ENCODE measurements around the gene TRDMT1.

GRCh38 chr10:17145239-17145638 lies 56.2 kb downstream of the TRDMT1 start:
- no peak for TF ChIP-seq CTCF (IDR thresholded peaks at IDR 0.05)
- TF ChIP-seq EZH2 (IDR thresholded peaks at IDR 0.05): no peak

Data from neural progenitor cell (in vitro differentiated cells).